Heart right ventricle (tissue), 16 donors: Measurements from ENCODE around the gene IQCF6. TPM values are rescaled to one million over a fixed set of nuclear protein-coding genes. Genes with fewer than 3 reads are reported as not detected.
A peak's percentile ranks its signal among the peaks of the same experiment; 100 is the strongest.

Source experiments
- ATAC-seq, 8 donors: fragments of 200-7000 bp; cut with Tn5 transposase; one replicate each; pipeline ENCODE4 v1.9.1; 2020; ENCODE audit warnings: mild to moderate bottlenecking in 8 of 8, moderate library complexity in 8 of 8, moderate number of reproducible peaks in 1 of 8
- DNase-seq, 2 donors: peaks; one replicate each; pipeline ENCODE4 v3.0.0-alpha.2; 2020
- H3K27ac ChIP-seq, 10 donors: fragments of 200-600 bp; sonication (generic) in 2 of 10; one replicate each; pipeline versions ENCODE4 v1.5.0 to v1.8.0; 2020 to 2022; ENCODE audit warnings: mild to moderate bottlenecking in 3 of 10
- H3K27me3 ChIP-seq, 7 donors: fragments of 200-600 bp; one replicate each; pipeline ENCODE4 v1.8.0; 2021 to 2022; ENCODE audit warnings: mild to moderate bottlenecking in 2 of 7
- H3K36me3 ChIP-seq, 9 donors: fragments of 200-600 bp; sonication (generic) in 1 of 9; one replicate each; pipeline versions ENCODE4 v1.5.0 to v1.8.0; 2020 to 2022; ENCODE audit warnings: mild to moderate bottlenecking in 2 of 9
- H3K4me1 ChIP-seq, 9 donors: fragments of 200-600 bp; sonication (generic) in 1 of 9; one replicate each; pipeline versions ENCODE4 v1.5.0 to v1.8.0; 2020 to 2022; ENCODE audit warnings: mild to moderate bottlenecking in 4 of 9
- H3K4me3 ChIP-seq, 10 donors: fragments of 200-600 bp; sonication (generic) in 2 of 10; one replicate each; pipeline versions ENCODE4 v1.5.0 to v1.8.0; 2020 to 2022; ENCODE audit warnings: mild to moderate bottlenecking in 7 of 10, moderate library complexity in 2 of 10
- H3K9me3 ChIP-seq, 11 donors: fragments of 200-600 bp in 10 of 11; sonication (generic) in 2 of 11; one replicate each; pipeline versions ENCODE4 v1.5.0 to v1.8.0; 2013 to 2022; ENCODE audit warnings: mild to moderate bottlenecking in 2 of 11, control low read depth in 1 of 11, moderate library complexity in 1 of 11
- WGBS, 2 donors: extraction: QIAGEN DNeasy Blood & Tissue Kit; methylation state at CpG; one replicate each; pipeline ENCODE4 v1.1.7; 2013; ENCODE audit warnings: inconsistent platforms in 1 of 2; 5-methylcytosine and 5-hydroxymethylcytosine counted together
- intact Hi-C, 10 donors: fragments of 100-400 bp; cut with DNase I; formaldehyde crosslinking; loops; one replicate each; pipeline versions ENCODE4 v1.11.1 to v1.14.2; 2022
- polyA plus RNA-seq, 2 donors: library from polyadenylated mRNA; stranded (reverse); fragments of 200-250 nt; gene quantifications; one replicate each; pipeline ENCODE4 v1.2.3, GENCODE V29; 2013
- total RNA-seq, 10 donors: library from RNA; stranded (reverse); fragmentation: NEBNext Ultra II Directional in 3 of 10; extraction: Animal tissue kit (Norgen Biotek cat#: 25700) in 3 of 10; gene quantifications; one replicate each; pipeline versions ENCODE4 v1.2.1 to v1.2.4, GENCODE V29; 2021 to 2023
- TF ChIP-seq, protein P1 (sequence below), 9 donors: fragments of 200-600 bp; sonication (generic) in 2 of 9; IDR thresholded peaks; one replicate each; pipeline versions ENCODE4 v1.5.0 to v1.8.0; 2021 to 2022; ENCODE audit warnings: antibody characterized with exemption in 9 of 9, mild to moderate bottlenecking in 5 of 9, moderate library complexity in 1 of 9
- donor health status: Arrhythmogenic right ventricular cardiomyopathy.
- donor health status: ischemic (EF 13 %, LVEDD 7.1; RV severe dilation, severe dysfunction).
- donor health status: healthy with polysubstance abuse.
- donor health status: DM: no; HTN: yes; CAD: no.
- donor health status: DM: no; HTN: no; CAD: no.
- donor health status: ischemic (EF 25% LVEDD 6.9; RV normal size, moderate dysfunction).
- donor health status: ischemic (EF 25% LVEDD 5.7; RV mildly dilated, moderate dysfunction).
- donor health status: healthy.
- donor health status: DM: yes; HTN: yes; CAD: no.
- donor health status: Ischemic cardiomyopathy.
- donor health status: ischemic (EF 35%, LVEDD 5.7; RV mildly dilated, moderate dysfunction).
- donor health status: nonischemic (EF 11% LVEDD 7.7; RV severe dilation, severe dysfunction).
- donor health status: DM: yes; HTN: yes; CAD: no.
- donor health status: PGD.
- donor health status: ischemic (EF 29% LVEDD 5.4; RV normal size, mild dysfunction).
- donor health status: nonischemic (EF 23%, LVEDD 6.1; RV moderate dilation, normal function).

The IQCF6 gene
- total and polyA plus RNA-seq, 12 donors: not detected

DNA sequence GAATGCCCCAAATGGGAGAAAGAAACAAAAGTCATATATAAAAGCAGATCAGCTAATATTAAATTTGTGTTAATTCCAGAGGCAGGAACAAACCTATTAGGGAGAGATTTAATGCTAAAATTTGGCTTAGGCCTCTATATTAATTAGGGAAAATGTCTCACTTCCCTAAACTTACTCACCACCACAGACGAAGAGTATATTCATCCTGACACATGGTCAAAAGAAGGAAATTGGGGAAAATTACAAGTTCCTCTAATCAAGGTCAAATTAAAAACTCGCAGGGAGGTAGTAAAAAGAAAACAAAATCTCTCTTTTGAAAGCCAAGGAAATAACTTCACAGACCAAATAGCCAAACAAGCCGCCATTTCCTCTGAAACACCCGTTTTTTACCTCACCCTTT, 39.9 kb downstream of the IQCF6 start:
- Histone ChIP-seq H3K4me1 (peaks cover 0 to 12% (median 0%) of the 10 kb centered on the region in 9 donors), H3K27ac (peak overlapping the region in 1 of 10 donors; percentile 48), H3K27me3 (peaks cover 0 to 29% (median 9%) of the 10 kb centered on the region in 7 donors), H3K36me3 (no peaks in the 10 kb centered on the region), H3K4me3 (no peak overlapping the region), H3K9me3 (peaks cover 0 to 12% (median 0%) of the 10 kb centered on the region in 11 donors)
- 42 to 58% methylated on average over 4 of the region's 4 CpGs for WGBS, 2 donors
- ATAC-seq (no peak), DNase-seq (no peak)
- TF ChIP-seq, protein P1, sequence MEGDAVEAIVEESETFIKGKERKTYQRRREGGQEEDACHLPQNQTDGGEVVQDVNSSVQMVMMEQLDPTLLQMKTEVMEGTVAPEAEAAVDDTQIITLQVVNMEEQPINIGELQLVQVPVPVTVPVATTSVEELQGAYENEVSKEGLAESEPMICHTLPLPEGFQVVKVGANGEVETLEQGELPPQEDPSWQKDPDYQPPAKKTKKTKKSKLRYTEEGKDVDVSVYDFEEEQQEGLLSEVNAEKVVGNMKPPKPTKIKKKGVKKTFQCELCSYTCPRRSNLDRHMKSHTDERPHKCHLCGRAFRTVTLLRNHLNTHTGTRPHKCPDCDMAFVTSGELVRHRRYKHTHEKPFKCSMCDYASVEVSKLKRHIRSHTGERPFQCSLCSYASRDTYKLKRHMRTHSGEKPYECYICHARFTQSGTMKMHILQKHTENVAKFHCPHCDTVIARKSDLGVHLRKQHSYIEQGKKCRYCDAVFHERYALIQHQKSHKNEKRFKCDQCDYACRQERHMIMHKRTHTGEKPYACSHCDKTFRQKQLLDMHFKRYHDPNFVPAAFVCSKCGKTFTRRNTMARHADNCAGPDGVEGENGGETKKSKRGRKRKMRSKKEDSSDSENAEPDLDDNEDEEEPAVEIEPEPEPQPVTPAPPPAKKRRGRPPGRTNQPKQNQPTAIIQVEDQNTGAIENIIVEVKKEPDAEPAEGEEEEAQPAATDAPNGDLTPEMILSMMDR (IDR thresholded peaks at IDR 0.05): no peak
- intact Hi-C loops: no loop called here

DNA sequence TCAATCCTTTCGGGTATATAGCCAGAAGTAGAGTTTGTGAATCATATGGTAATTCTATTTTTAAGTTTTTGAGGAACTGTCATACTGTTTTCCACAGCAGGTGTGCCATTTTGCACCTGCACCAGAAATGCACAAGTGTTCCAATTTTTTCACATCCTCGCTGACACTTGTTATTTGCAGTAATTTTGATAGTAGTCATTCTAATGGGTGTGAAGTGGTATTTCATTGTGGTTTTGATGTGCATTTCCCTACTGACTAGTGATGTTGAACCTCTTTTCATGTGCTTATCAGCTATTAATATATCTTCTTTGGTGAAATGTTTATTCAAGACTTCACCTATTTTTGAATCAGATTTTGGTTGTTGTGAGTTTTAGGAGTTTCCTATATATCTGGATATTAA, 43.1 kb downstream of the IQCF6 start:
- Histone ChIP-seq H3K9me3 (peaks cover 0 to 4% (median 0%) of the 10 kb centered on the region in 11 donors), H3K27ac (no peak overlapping the region), H3K4me1 (peaks cover 0 to 12% (median 0%) of the 10 kb centered on the region in 9 donors), H3K36me3 (no peaks in the 10 kb centered on the region), H3K27me3 (peaks cover 0 to 35% (median 9%) of the 10 kb centered on the region in 7 donors), H3K4me3 (no peak overlapping the region)
- ATAC-seq: no peak
- DNase-seq: no peak
- 79 to 85% methylated on average over 2 of the region's 2 CpGs for WGBS, 2 donors
- intact Hi-C loops: no loop called here
- TF ChIP-seq, protein P1 (IDR thresholded peaks at IDR 0.05): no peak

DNA sequence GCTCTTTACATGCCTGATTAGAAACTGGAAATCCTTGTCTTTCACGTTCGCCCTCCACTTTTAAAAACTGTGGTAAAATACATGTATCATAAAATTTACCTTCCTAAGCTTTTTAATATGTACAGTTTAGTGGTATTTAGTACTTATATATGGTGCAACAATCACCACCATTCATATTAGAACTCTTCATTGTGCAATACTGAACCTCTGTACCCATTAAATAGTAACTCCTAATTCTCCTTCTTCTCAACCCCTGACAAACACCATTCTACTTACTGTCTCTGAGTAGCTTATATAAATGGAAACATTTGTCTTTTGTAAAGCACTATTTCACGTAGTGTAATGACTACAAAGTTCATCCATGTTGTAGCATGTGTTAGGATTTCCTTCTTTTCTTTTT, 44.0 kb downstream of the IQCF6 start:
- Histone ChIP-seq H3K9me3 (peaks cover 0 to 4% (median 0%) of the 10 kb centered on the region in 11 donors), H3K27ac (no peak overlapping the region), H3K4me3 (no peak overlapping the region), H3K27me3 (peaks cover 0 to 35% (median 9%) of the 10 kb centered on the region in 7 donors), H3K36me3 (no peaks in the 10 kb centered on the region), H3K4me1 (peaks cover 0 to 12% (median 0%) of the 10 kb centered on the region in 9 donors)
- DNase-seq: no peak
- WGBS, 2 donors: 64 to 65% methylated on average over 3 of the region's 3 CpGs
- TF ChIP-seq, protein P1 (IDR thresholded peaks at IDR 0.05): no peak
- intact Hi-C loops: no loop called here
- ATAC-seq: no peak

DNA sequence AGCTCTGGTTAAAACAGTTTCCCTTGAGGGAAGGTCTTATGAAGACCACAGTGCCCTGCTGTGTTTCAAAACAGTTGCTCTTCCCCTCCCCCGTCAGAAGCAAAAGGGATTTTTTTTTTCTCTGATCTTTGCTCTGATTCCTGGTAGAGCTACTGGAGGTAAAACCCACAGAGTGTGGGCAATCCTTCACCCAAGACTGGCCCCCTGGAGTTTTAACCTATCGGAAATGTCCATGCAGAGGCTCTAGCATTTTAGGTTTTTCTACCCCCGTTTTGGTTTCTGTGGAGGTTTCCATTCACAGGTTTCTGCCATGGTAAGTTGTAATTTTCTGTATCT, 44.5 kb downstream of the IQCF6 start:
- TF ChIP-seq, protein P1 (IDR thresholded peaks at IDR 0.05): no peak
- no peak overlapping the region for H3K4me3 ChIP-seq
- peaks cover 0 to 35% (median 9%) of the 10 kb centered on the region in 7 donors for H3K27me3 ChIP-seq
- WGBS, 2 donors: 18 to 26% methylated on average over 3 of the region's 3 CpGs
- H3K27ac ChIP-seq: no peak overlapping the region
- H3K9me3 ChIP-seq: peaks cover 0 to 9% (median 0%) of the 10 kb centered on the region in 11 donors
- no peak for DNase-seq
- peaks cover 0 to 7% (median 0%) of the 10 kb centered on the region in 9 donors for H3K4me1 ChIP-seq
- no peaks in the 10 kb centered on the region for H3K36me3 ChIP-seq
- no peak for ATAC-seq
- intact Hi-C loops: no loop called here
